HepG2 (cell line): ENCODE data around the gene PRMT5. TPM values are rescaled to one million over a fixed set of nuclear protein-coding genes. Genes with fewer than 3 reads are reported as not detected.

Experiments used
- ATAC-seq: fragments of 200-7000 bp; cut with Tn5 transposase; 3 replicates; pipeline ENCODE4 v1.9.1; 2020; ENCODE audit warnings: mild to moderate bottlenecking, moderate library complexity
- BruUV-seq: library from RNA; stranded (reverse); fragments of 400-500 nt; replicated peaks from 2 replicates; lab custom pipeline; 2021; lab: Mats Ljungman, UMichigan
- CTCF ChIA-PET: fragments of 300-600 bp; formaldehyde crosslinking; extraction: SDS; loops from one replicate; lab custom pipeline; 2021; ENCODE audit warnings: low total read pairs, inconsistent platforms, low intra/inter-chr PET ratio; lab: Yijun Ruan, JAX
- POLR2A ChIA-PET: fragments of 350-600 bp; sonication (Branson Sonifier 250); formaldehyde crosslinking; loops from one replicate; lab custom pipeline; 2020; ENCODE audit warnings: antibody characterized with exemption, inconsistent platforms; lab: Yijun Ruan, JAX
- DNase-seq: peaks from one replicate; pipeline ENCODE4 v3.0.0-alpha.2; 2015; ENCODE audit warnings: low spot score
- FAIRE-seq: peaks from 3 replicates; lab custom pipeline; 2011; peaks lifted over from hg19 to GRCh38; lab: Jason Lieb, UNC
- H2AFZ ChIP-seq: one replicate; pipeline ENCODE4 v1.6.1; 2011; ENCODE audit warnings: low read length, inconsistent platforms
- H3K27ac ChIP-seq: fragments of 300-600 bp; 3 replicates; pipeline ENCODE4 v1.8.0; 2011; ENCODE audit warnings: mixed run types, mild to moderate bottlenecking, mixed read lengths, low read length, inconsistent platforms; ENCODE audit not compliant: insufficient read depth; ENCODE audit errors: extremely low read length
- H3K27me3 ChIP-seq, 2 experiments: fragments of 200-600 bp in 1 of 2; 2 replicates in 1 of 2; 3 replicates in 1 of 2; pipeline versions ENCODE4 v1.6.0 to v1.8.0; 2011; ENCODE audit warnings: low read length in 2 of 2, mild to moderate bottlenecking in 2 of 2, moderate library complexity in 2 of 2, inconsistent platforms in 1 of 2; ENCODE audit not compliant: insufficient read depth in 2 of 2, control insufficient read depth in 1 of 2
- H3K36me3 ChIP-seq, 2 experiments: fragments of 200-600 bp in 1 of 2; replicated peaks in 1 of 2; 2 replicates in 1 of 2; 3 replicates in 1 of 2; pipeline versions ENCODE4 v1.5.1 to v1.8.0; 2011; ENCODE audit warnings: low read length in 2 of 2, inconsistent platforms in 1 of 2; ENCODE audit not compliant: insufficient read depth in 2 of 2, control insufficient read depth in 1 of 2
- H3K4me1 ChIP-seq: 2 replicates; pipeline ENCODE4 v1.5.1; 2012; ENCODE audit warnings: low read length, inconsistent platforms; ENCODE audit not compliant: insufficient read depth
- H3K4me2 ChIP-seq: 2 replicates; pipeline ENCODE4 v1.6.0; 2011; ENCODE audit warnings: low read depth, low read length, inconsistent platforms
- H3K4me3 ChIP-seq, 3 experiments: fragments of 200-600 bp in 1 of 3; sonication (generic), shearing (Covaris generic) in 1 of 3; replicated peaks in 1 of 3; 2 replicates each; pipeline ENCODE4 v1.5.1; 2011 to 2016; ENCODE audit warnings: low read length in 3 of 3, inconsistent platforms in 2 of 3, low read depth in 2 of 3, mild to moderate bottlenecking in 2 of 3, control low read depth in 1 of 3, mixed read lengths in 1 of 3; ENCODE audit not compliant: insufficient read depth in 1 of 3
- H3K79me2 ChIP-seq: one replicate; pipeline ENCODE4 v1.6.1; 2011; ENCODE audit warnings: low read length, inconsistent platforms; ENCODE audit not compliant: insufficient read depth
- H3K9ac ChIP-seq: 2 replicates; pipeline ENCODE4 v1.6.0; 2011; ENCODE audit warnings: mild to moderate bottlenecking, low read depth, low read length, inconsistent platforms; ENCODE audit not compliant: insufficient read depth
- H3K9me3 ChIP-seq: 2 replicates; pipeline ENCODE4 v1.5.1; 2012; ENCODE audit warnings: mild to moderate bottlenecking, low read length
- H4K20me1 ChIP-seq: 2 replicates; pipeline ENCODE4 v1.6.0; 2011; ENCODE audit warnings: inconsistent platforms, mild to moderate bottlenecking, low read length, moderate library complexity; ENCODE audit not compliant: insufficient read depth
- AGO1 ChIP-seq: fragments of 200-400 bp; formaldehyde crosslinking; IDR thresholded peaks from 2 replicates; pipeline ENCODE4 v1.6.1; 2017; ENCODE audit warnings: mild to moderate bottlenecking, low read depth, low read length, moderate library complexity; ENCODE audit not compliant: poor library complexity, severe bottlenecking
- ASH2L ChIP-seq: fragments of 300-600, 200-600 bp; sonication (generic); IDR thresholded peaks from 2 replicates; pipeline ENCODE4 v1.7.0; 2017; ENCODE audit warnings: low read depth, mild to moderate bottlenecking, moderate library complexity, mixed read lengths, low read length; ENCODE audit not compliant: insufficient read length
- ATAD3A ChIP-seq: sonication (generic); formaldehyde crosslinking; IDR thresholded peaks from 2 replicates; pipeline ENCODE4 v1.4.0; 2020; ENCODE audit warnings: missing genetic modification reagents
- ATF4 ChIP-seq, 2 experiments: fragments of 450-650 bp in 1 of 2; sonication (generic) in 1 of 2; formaldehyde crosslinking; IDR thresholded peaks; 2 replicates each; pipeline versions ENCODE4 v1.5.0 to v1.8.0; 2020 to 2022; ENCODE audit warnings: mild to moderate bottlenecking in 1 of 2, missing genetic modification reagents in 1 of 2
- CREBL2 ChIP-seq: sonication (generic); formaldehyde crosslinking; IDR thresholded peaks from 2 replicates; pipeline ENCODE4 v1.8.1; 2023; ENCODE audit warnings: missing genetic modification reagents, mild to moderate bottlenecking, borderline replicate concordance
- DMAP1 ChIP-seq: IDR thresholded peaks from 2 replicates; pipeline ENCODE4 v1.6.1; 2016
- DNMT3B ChIP-seq: conservative IDR thresholded peaks from 2 replicates; pipeline ENCODE4 v1.6.1; 2016; ENCODE audit warnings: missing biosample characterization, control low read depth
- EZH2 ChIP-seq: conservative IDR thresholded peaks from 2 replicates; pipeline ENCODE4 v1.6.1; 2012; ENCODE audit warnings: mild to moderate bottlenecking, low read depth, low read length, moderate library complexity
- FLYWCH1 ChIP-seq: sonication (generic); formaldehyde crosslinking; IDR thresholded peaks from 2 replicates; pipeline ENCODE4 v1.8.1; 2023; ENCODE audit warnings: mild to moderate bottlenecking, missing genetic modification reagents
- GLI4 ChIP-seq: sonication (generic); formaldehyde crosslinking; IDR thresholded peaks from 2 replicates; pipeline ENCODE4 v1.5.1; 2020; ENCODE audit warnings: missing genetic modification reagents, mild to moderate bottlenecking, moderate library complexity, borderline replicate concordance
- IRF1 ChIP-seq: sonication (generic); formaldehyde crosslinking; IDR thresholded peaks from 2 replicates; pipeline ENCODE4 v1.4.0; 2020; ENCODE audit warnings: low read depth, mild to moderate bottlenecking, missing genetic modification reagents
- MEIS2 ChIP-seq: sonication (generic); formaldehyde crosslinking; IDR thresholded peaks from 2 replicates; pipeline ENCODE4 v1.9.0; 2021; ENCODE audit warnings: mild to moderate bottlenecking, missing genetic modification reagents
- NFRKB ChIP-seq: fragments of 450-650 bp; IDR thresholded peaks from 2 replicates; pipeline ENCODE4 v1.6.1; 2017
- POLR2A ChIP-seq, 2 experiments: IDR thresholded peaks; 2 replicates each; pipeline ENCODE4 v1.6.1; 2011; ENCODE audit warnings: low read depth in 2 of 2, low read length in 2 of 2, mild to moderate bottlenecking in 1 of 2, moderate library complexity in 1 of 2; ENCODE audit not compliant: insufficient read depth in 1 of 2
- PRPF4 ChIP-seq: fragments of 200-400 bp; formaldehyde crosslinking; IDR thresholded peaks from 2 replicates; pipeline ENCODE4 v1.6.1; 2016; ENCODE audit warnings: low read length, low read depth; ENCODE audit not compliant: poor library complexity, severe bottlenecking
- RBAK ChIP-seq: sonication (generic); formaldehyde crosslinking; IDR thresholded peaks from 2 replicates; pipeline ENCODE4 v1.5.1; 2020; ENCODE audit warnings: mild to moderate bottlenecking, missing genetic modification reagents
- SOX13 ChIP-seq, 3 experiments: fragments of 450-650 bp in 1 of 3; sonication (generic) in 1 of 3; formaldehyde crosslinking in 1 of 3; IDR thresholded peaks in 2 of 3; conservative IDR thresholded peaks in 1 of 3; 2 replicates each; pipeline versions ENCODE4 v1.5.0 to v1.6.1; 2016 to 2020; ENCODE audit warnings: antibody characterized with exemption in 1 of 3, mild to moderate bottlenecking in 1 of 3, missing compliant biosample characterization in 1 of 3, missing genetic modification reagents in 1 of 3, moderate library complexity in 1 of 3
- SSRP1 ChIP-seq: IDR thresholded peaks from 2 replicates; pipeline ENCODE4 v1.6.1; 2016; ENCODE audit warnings: control low read depth
- ZNF230 ChIP-seq: sonication (generic); formaldehyde crosslinking; IDR thresholded peaks from 2 replicates; pipeline ENCODE4 v1.4.0; 2020; ENCODE audit warnings: mild to moderate bottlenecking, missing genetic modification reagents
- ZNF619 ChIP-seq: sonication (generic); formaldehyde crosslinking; IDR thresholded peaks from 2 replicates; pipeline ENCODE4 v1.4.0; 2020; ENCODE audit warnings: mild to moderate bottlenecking, missing genetic modification reagents
- ZNF83 ChIP-seq: sonication (generic); formaldehyde crosslinking; IDR thresholded peaks from 2 replicates; pipeline ENCODE4 v1.4.0; 2020; ENCODE audit warnings: missing genetic modification reagents, mild to moderate bottlenecking, borderline replicate concordance
- ZNF839 ChIP-seq: sonication (generic); formaldehyde crosslinking; IDR thresholded peaks from 2 replicates; pipeline ENCODE4 v1.4.0; 2020; ENCODE audit warnings: missing genetic modification reagents, mild to moderate bottlenecking, borderline replicate concordance
- in situ Hi-C: cut with HindIII; loops from 2 replicates; pipeline ENCODE4 v1.10.0; 2017; ENCODE audit warnings: low pct_unique_long_range_greater_than_20kb; ENCODE audit not compliant: extremely low pct_ligation_motif_present
- intact Hi-C: fragments of 100-400 bp; cut with micrococcal nuclease; formaldehyde crosslinking; loops from one replicate; pipeline ENCODE4 v1.10.0; 2022; ENCODE audit not compliant: unreplicated experiment
- polyA plus RNA-seq, 8 experiments: library from polyadenylated mRNA; depleted of rRNA in 3 of 8; stranded (reverse) in 7 of 8; unstranded in 1 of 8; fragments of >200 nt; fragmentation: Illumina TruSeq in 4 of 8; extraction: Trizol in 4 of 8; gene quantifications; 2 replicates each; pipeline versions ENCODE4 v1.2.1 to v1.2.3, GENCODE V29; 2011 to 2016; ENCODE audit warnings: low read depth in 4 of 8, missing spikeins in 1 of 8, mixed read lengths in 1 of 8; ENCODE audit not compliant: insufficient read depth in 1 of 8
- total RNA-seq, 5 experiments: library from RNA; depleted of rRNA; stranded (reverse); fragments of >200 nt; fragmentation: Illumina TruSeq; extraction: Trizol; gene quantifications; 2 replicates each; pipeline ENCODE4 v1.2.3, GENCODE V29; 2016; ENCODE audit warnings: low read depth in 1 of 5
- TF ChIP-seq, protein P1 (sequence below): sonication (generic); formaldehyde crosslinking; IDR thresholded peaks from 2 replicates; pipeline ENCODE4 v1.5.1; 2020; ENCODE audit warnings: mild to moderate bottlenecking, missing genetic modification reagents, borderline replicate concordance

Gene PRMT5
- total and polyA plus RNA-seq, 2 of the 13 experiments (the other 11 are each of a cell fraction or from before 2014, with no cell fraction given), result 210 to 354 TPM

DNA sequence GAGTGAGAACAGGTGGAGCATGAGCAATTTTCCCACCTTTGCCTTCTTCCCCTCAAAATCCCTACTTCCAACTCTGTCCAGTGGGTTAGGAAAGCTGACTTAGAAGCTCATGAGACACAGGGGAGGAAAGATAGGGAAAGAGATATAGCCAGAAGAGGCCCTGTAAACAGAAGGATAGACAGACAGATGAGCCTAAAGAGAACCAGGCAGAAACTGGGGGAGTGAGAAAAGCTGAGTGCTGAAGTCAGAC, 48.2 kb upstream of the PRMT5 start:
- Histone ChIP-seq H3K9me3 (no peaks in the 10 kb centered on the region), H3K27me3 (no peaks in the 10 kb centered on the region; a peak in 1 of 5 replicates), H3K9ac (peak overlapping the region; percentile 90), H3K36me3 (peaks cover 32 to 51% of the 10 kb centered on the region in 2 experiments), H4K20me1 (peaks cover 17% of the 10 kb centered on the region), H2AFZ (no peak overlapping the region), H3K4me2 (peak overlapping the region; percentile 92), H3K79me2 (peaks cover 79% of the 10 kb centered on the region), H3K4me1 (peaks cover 80% of the 10 kb centered on the region), H3K4me3 (peak overlapping the region; percentile 23 to 59 (median 29)), H3K27ac (peak overlapping the region; percentile 97)
- CTCF ChIA-PET, result interaction anchor here (1.1 kb wide), 1 partner anchor 9 kb away, joined by 6 read pairs; no protein-coding TSS in a partner anchor
- POLR2A ChIA-PET, result interaction anchor here (0.6 to 26.8 kb wide), 59 partner anchors 0 to 1453 kb away, joined by 3 to 1670 read pairs (median 7); partner anchors contain the start of genes ACIN1, AJUBA, BCL2L2 and C14orf119
- ATAC-seq, result no peak
- no peak for DNase-seq
- FAIRE-seq, result no peak
- BruUV-seq, result no TSS peak
- in situ Hi-C loops, result no loop called here
- intact Hi-C loops, result loop anchor here (2.0 kb wide), 1 partner anchor 49 kb away; the partner anchor contains the start of gene PRMT5
- TF ChIP-seq NFRKB, result 0 out of 2 replicates have a peak, but pooled peaks have one; percentile 18
- TF ChIP-seq GLI4 (CRISPR knock-in tag), result peak; percentile 5; the same call in 1 of the 2 replicates
- TF ChIP-seq ASH2L, result peak; percentile 98
- no peak for TF ChIP-seq CREBL2 (CRISPR knock-in tag)
- TF ChIP-seq ZNF230, result no peak
- 0 out of 2 replicates have a peak, but pooled peaks have one; percentile 12 for TF ChIP-seq ZNF83 (CRISPR knock-in tag)
- no peak for TF ChIP-seq MEIS2
- TF ChIP-seq PRPF4, result peak; percentile 31
- TF ChIP-seq ATAD3A (CRISPR knock-in tag), result 0 out of 2 replicates have a peak, but pooled peaks have one; percentile 10
- no peak for TF ChIP-seq EZH2
- no peak for TF ChIP-seq AGO1
- TF ChIP-seq SOX13 (IDR thresholded peaks at IDR 0.05), result no peak
- peak in 1 of 2 experiments; percentile 93; a peak in 1 of 4 replicates for TF ChIP-seq SOX13 (CRISPR knock-in tag; conservative IDR thresholded peaks at IDR 0.05 in 1 of 2, IDR thresholded peaks at IDR 0.05 in 1 of 2)
- TF ChIP-seq DNMT3B (CRISPR knock-in tag), result peak; percentile 88; the same call in 1 of the 2 replicates
- no peak for TF ChIP-seq DMAP1 (CRISPR knock-in tag)
- TF ChIP-seq FLYWCH1 (CRISPR knock-in tag), result no peak
- TF ChIP-seq ZNF839 (CRISPR knock-in tag), result 0 out of 2 replicates have a peak, but pooled peaks have one; percentile 52
- TF ChIP-seq RBAK (CRISPR knock-in tag), result 0 out of 2 replicates have a peak, but pooled peaks have one; percentile 69
- 0 out of 2 replicates have a peak, but pooled peaks have one; percentile 52 for TF ChIP-seq IRF1 (CRISPR knock-in tag)
- TF ChIP-seq, protein P1, sequence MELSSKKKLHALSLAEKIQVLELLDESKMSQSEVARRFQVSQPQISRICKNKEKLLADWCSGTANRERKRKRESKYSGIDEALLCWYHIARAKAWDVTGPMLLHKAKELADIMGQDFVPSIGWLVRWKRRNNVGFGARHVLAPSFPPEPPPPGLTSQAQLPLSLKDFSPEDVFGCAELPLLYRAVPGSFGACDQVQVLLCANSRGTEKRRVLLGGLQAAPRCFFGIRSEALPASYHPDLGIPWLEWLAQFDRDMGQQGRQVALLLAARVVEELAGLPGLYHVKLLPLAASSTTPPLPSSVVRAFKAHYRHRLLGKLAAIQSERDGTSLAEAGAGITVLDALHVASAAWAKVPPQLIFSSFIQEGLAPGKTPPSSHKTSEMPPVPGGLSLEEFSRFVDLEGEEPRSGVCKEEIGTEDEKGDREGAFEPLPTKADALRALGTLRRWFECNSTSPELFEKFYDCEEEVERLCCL (CRISPR knock-in tag), result 0 out of 2 replicates have a peak, but pooled peaks have one; percentile 19
- peak; percentile 83 for TF ChIP-seq SSRP1 (CRISPR knock-in tag)
- no peak for TF ChIP-seq ZNF619 (CRISPR knock-in tag)
- TF ChIP-seq ATF4 (CRISPR knock-in tag; IDR thresholded peaks at IDR 0.05), result peak in 1 of 2 experiments; percentile 62; a peak in 1 of 4 replicates
- TF ChIP-seq POLR2A (IDR thresholded peaks at IDR 0.05; ENCODE audit: insufficient read depth in 1 of 2, low read depth in 2 of 2, low read length in 2 of 2), result peak in 1 of 2 experiments; percentile 8; a peak in 1 of 4 replicates
